Left hindlimb (tissue), 1 donor: ENCODE results near the gene CYP20A1.
A peak's percentile ranks its signal among the peaks of the same experiment; 100 is the strongest.
"Not testable (repeated sequence)": the region's sequence is repeated elsewhere in the genome, so short reads cannot be mapped to it uniquely, and the experiment has no call there.

Experiments used
- DNase-seq: peaks from one replicate; pipeline ENCODE4 v3.0.0-alpha.2; 2018

Gene CYP20A1

GRCh38 chr2:203282101-203282500 lies 43.3 kb downstream of the CYP20A1 start:
- DNase-seq: no peak

DNA sequence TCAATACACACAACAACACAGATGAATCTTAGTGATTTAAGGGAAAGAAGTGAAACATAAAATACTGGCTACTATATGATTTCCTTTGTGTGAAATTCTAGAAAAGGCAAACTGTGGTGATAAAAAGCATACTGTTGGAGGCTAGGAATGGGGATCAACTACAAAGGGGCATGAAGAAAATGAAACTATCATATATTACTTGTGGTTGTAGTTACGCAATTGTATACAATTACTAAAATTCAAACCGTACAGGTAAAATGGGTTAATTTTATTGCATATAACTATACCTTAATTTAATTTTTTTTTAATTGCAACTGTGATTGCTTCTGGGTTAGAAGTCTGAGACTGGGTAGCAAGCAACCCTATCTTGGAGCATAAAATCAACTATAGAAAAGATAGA lies 47.7 kb downstream of the CYP20A1 start:
- no peak for DNase-seq

- DNase-seq: no peak
These were observed 62.8 kb downstream of the CYP20A1 start for GRCh38 chr2:203301667-203302066.

DNA sequence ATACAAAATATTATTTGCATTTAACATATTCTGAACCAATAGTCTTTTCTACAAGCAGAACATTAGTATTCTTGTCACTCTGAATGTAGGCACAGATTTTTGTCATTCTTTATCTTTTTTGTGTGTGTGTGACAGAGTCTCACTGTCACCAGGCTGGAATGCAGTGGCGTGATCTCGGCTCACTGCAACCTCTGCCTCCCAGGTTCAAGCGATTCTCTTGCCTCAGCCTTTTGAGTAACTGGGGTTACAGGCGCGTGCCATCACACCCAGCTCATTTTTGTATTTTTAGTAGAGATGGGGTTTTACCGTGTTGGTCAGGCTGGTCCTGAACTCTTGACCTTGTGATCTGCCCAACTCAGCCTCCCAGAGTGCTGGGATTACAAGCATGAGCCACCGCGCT lies 63.8 kb downstream of the CYP20A1 start:
- DNase-seq: not testable (repeated sequence)

DNA sequence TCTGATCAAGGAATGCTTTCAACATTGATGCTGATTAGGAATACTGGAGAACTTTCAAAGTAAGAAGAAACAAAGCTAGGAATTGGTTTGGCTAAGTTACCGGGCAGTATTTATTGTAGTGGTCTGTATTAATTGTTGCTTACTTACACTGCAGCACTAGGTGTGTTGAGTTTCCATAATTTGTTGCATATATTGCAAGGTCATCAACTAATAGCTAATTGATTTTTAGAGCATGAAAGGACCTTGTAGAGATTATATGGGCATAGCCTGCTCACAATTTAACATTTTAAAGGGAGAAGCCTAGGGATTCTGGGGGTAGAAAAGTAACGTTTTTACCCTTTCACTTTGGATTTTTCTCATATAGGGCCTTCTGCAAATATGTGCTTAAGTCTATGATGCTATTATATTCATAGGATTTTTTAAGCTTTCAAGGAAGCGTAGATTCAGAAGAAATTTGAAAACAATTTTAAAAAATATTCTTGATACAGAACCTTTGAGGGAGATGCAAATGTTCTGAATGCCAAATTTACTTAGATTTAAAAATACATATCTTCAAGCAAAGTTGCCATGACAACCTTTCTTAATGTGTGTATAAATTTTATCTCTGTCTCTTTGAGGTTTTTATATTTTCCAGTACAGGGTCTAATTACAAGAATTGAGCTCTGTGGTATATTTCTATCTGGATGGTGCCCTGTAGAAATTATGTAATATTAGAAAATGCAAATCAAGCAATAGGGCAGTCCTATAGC lies 72.0 kb downstream of the CYP20A1 start:
- DNase-seq: no peak

DNA sequence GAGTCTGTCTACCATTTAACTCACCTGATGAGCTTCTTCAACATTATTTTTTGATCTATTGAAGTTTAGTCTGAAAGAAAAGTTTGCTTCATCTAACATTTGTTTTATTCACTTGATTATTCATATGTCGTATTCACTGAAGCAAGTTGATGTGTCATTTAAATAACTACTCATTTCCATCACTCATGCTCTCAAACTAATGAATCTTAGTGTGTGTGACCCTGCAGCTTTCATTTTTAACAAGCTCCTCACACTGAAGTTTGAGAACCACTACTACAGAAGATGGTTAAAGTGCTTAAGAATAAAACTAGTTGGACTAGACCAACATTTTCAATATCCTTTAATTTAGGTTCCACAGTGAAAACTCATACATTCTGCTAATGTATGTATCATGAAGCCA lies 87.5 kb downstream of the CYP20A1 start:
- DNase-seq: no peak

DNA sequence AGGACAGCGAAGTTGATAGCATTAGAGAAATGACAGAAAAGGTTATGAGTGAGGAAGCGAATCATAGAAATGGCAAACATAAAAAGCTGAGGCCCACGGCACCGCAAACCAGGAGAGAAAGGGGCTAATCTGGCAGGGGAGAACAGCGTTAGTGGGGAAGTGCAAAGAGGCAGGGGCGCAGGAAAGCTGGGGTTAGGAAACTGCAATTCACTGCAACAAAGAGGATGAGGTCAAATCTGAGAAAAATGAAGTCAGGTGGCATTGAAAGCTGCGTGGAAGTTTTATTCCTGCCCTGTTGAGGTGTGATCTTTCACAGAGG lies 88.7 kb downstream of the CYP20A1 start:
- DNase-seq: no peak

GRCh38 chr2:203327901-203328759 lies 89.3 kb downstream of the CYP20A1 start, which contains the start of gene ABI2:
ABI2 (plus strand) TSS chr2:203328394; CDS start chr2:203328515, 121 bp downstream.
- DNase-seq: peak; percentile 93

GRCh38 chr2:203328760-203329540 lies 90.1 kb downstream of the CYP20A1 start:
- peak; percentile 74 for DNase-seq

- DNase-seq: no peak
These were observed 91.6 kb downstream of the CYP20A1 start for GRCh38 chr2:203330434-203330833.

- no peak for DNase-seq
These were observed 99.5 kb downstream of the CYP20A1 start for GRCh38 chr2:203338322-203338721.

DNA sequence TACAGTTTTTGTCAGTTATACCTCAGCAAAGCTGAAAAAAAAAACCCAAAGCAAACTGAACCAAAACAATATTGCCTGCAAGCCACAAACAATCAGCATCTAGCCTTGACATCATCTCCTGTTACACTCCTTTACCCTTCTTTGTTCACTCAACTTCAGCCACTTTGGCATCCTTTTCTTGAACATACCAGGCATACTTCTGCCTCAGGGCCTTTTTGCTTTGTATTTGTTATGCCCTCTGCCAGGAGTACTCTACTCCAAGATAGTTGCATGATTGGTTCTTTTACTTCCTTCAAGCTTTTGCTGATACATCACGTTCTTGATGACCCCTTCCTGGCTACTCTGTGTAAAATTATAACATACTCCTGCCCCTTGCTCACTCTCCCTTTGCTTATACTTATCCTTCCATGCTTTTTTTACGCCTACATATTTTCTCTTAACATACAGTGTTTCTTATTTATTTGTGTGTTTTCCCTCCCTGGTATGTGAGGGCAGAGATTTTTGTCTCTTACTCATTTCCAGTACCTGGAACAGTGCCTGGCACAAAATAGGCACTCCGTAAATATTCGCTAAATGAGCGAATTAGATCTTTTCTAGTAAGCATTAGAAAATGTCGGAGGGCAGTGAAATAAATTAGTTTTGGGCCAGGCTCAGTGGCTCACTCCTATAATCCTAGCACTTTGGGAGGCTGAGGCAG lies 102.1 kb downstream of the CYP20A1 start:
- no peak for DNase-seq

DNA sequence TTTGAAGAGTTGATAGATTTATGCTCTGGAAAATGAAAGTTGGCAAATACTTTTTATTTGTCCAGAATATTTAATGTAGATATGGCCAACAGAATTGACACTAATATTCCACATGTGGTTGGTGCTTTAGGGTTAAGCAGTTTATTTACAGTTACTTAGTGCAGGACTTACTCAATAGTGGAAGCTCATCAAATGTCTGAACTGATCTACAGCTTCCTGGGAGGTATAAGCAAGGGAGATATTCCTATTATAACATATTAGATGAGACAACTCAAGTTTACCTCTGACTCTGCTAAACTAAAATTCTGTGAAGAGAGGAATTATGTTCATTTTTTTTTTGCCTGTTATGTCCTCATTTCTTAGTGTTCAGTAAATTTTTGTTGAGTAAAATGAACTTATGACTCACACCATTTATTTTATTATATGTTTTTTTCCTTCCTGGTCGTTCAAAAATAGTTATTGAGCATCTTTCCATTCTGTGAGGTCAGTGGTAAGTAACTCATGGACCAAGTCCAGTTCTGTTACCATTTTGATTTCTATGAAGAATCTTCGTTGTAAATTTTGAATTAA lies 103.0 kb downstream of the CYP20A1 start:
- DNase-seq: no peak

- not testable (repeated sequence) for DNase-seq
These were observed 103.6 kb downstream of the CYP20A1 start for GRCh38 chr2:203342374-203342773.

DNA sequence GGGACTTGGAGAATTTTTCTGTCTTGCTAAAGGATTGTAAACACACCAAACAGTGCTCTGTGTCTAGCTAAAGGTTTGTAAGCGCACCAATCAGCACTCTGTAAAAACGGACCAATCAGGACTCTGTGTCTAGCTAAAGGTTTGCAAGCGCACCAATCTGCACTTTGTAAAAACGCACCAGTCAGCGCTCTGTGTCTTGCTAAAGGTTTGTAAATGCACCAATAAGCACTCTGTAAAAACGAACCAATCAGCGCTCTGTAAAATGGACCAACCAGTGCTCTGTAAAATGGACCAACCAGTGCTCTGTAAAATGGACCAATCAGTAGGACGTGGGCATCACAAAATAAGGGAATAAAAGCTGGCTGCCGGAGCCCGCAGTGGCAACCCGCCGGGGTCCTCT lies 105.8 kb downstream of the CYP20A1 start:
- DNase-seq: no peak

DNA sequence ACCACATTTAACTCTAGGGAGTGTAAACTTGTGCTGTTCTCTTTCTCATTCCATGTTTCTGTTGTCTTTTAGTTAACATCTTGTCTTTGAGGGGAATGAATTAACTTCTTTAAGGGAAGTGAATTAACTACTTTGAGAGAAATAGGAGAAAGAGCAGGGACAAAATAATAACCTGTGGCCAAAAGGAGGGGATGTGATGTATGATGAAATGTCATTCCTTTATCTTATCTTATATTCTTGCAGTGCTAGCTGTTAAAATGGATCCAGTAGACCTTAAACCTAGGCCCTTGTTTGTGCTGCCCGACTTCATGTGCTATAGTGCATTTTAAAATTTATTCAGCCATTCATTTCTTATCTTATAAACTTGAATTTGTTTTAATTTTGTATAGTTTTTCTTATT lies 107.8 kb downstream of the CYP20A1 start:
- no peak for DNase-seq

DNA sequence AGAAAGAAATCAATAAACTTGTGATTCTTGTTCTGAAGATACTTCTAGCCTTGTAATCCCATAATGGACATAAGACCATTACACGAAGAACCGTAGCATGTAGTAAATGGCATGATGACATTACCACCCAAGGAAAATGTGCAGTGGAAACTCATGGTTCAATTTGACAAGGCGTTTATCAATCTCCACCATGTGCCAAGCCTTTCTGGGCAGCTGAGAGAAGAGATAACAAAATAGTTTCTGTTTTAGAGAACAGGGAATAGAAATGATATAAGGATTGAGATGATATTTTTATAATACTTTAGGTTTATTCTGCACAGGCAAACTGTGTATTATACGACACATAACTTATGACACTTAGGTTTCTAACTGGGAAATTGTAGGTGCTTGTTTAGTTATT lies 108.6 kb downstream of the CYP20A1 start:
- no peak for DNase-seq

- DNase-seq: no peak
These were observed 113.9 kb downstream of the CYP20A1 start for GRCh38 chr2:203352604-203353255.

DNA sequence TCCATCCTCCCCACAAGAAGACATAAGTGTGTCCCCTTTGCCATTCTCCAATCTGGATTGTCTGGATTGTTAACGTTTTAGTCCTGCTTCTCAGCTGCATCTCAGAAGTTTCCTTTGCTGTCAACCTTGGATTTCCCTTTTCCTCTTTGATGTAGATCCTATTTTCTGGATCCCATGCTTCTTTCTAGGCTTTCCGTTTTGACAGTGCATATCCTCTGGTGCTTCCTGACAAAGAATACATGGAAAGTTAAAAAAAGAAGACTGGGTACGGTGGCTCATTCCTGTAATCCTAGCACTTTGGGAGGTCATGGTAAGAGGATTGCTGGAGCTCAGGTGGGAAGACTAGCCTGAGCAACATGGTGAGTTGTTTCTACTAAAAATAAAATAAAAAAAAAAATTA lies 116.1 kb downstream of the CYP20A1 start:
- DNase-seq: no peak
